Right lobe of liver (tissue), 4 donors: ENCODE data around the gene SLC39A5.

ENCODE experiments used
- CTCF ChIP-seq, 4 donors: fragments of 200-600 bp in 3 of 4; fragments of 450-650 bp in 1 of 4; IDR thresholded peaks; one replicate each; pipeline versions ENCODE4 v1.5.1 to v1.8.0; 2016 to 2022; ENCODE audit warnings: antibody characterized with exemption in 4 of 4, mild to moderate bottlenecking in 2 of 4
- POLR2A ChIP-seq: fragments of 450-650 bp; IDR thresholded peaks from one replicate; pipeline ENCODE4 v1.6.1; 2017; ENCODE audit warnings: antibody characterized with exemption, mild to moderate bottlenecking
- donor health status: DM: no; HTN: no; CAD: no.
- donor health status: DM: no; HTN: no; CAD: no.
- donor health status: DM: no; HTN: yes; CAD: no.

GRCh38 chr12:56205445-56205844, 24.4 kb upstream of the SLC39A5 start:
- no peak for TF ChIP-seq CTCF (IDR thresholded peaks at IDR 0.05)
- TF ChIP-seq POLR2A, result no peak
